Endothelial cell of umbilical vein (primary cell): ENCODE results near the gene EIF2B5. TPM values are rescaled to one million over a fixed set of nuclear protein-coding genes. Genes with fewer than 3 reads are reported as not detected.

Experiments used
- BruUV-seq: library from RNA; stranded (reverse); fragments of 400-500 nt; replicated peaks from 2 replicates; lab custom pipeline; 2021; lab: Mats Ljungman, UMichigan
- CTCF ChIA-PET: fragments of 300-600, 350-600 bp; sonication (Branson Sonifier 250); formaldehyde crosslinking; loops from one replicate; lab custom pipeline; 2021; ENCODE audit warnings: antibody characterized with exemption, inconsistent platforms; lab: Charles Lee
- POLR2A ChIA-PET: fragments of 300-600, 350-600 bp; sonication (Branson Sonifier 250); formaldehyde crosslinking; loops from one replicate; lab custom pipeline; 2021; ENCODE audit warnings: antibody characterized with exemption, inconsistent platforms; lab: Charles Lee
- DNase-seq: peaks from one replicate; pipeline ENCODE4 v3.0.0-alpha.2; 2011; ENCODE audit warnings: low read depth, low spot score
- FAIRE-seq: peaks from 2 replicates; lab custom pipeline; 2011; peaks lifted over from hg19 to GRCh38; lab: Jason Lieb, UNC
- H2AFZ ChIP-seq: 2 replicates; pipeline ENCODE4 v1.6.0; 2012; ENCODE audit warnings: low read depth, low read length, control low read depth, inconsistent platforms
- H3K27ac ChIP-seq: 2 replicates; pipeline ENCODE4 v1.5.1; 2011; ENCODE audit warnings: low read depth, mild to moderate bottlenecking, control low read depth, low read length, moderate library complexity; ENCODE audit not compliant: insufficient read depth
- H3K27me3 ChIP-seq, 2 experiments: 2 replicates each; pipeline versions ENCODE4 v1.6.0 to v1.6.1; 2011; ENCODE audit warnings: low read length in 2 of 2, mixed read lengths in 1 of 2; ENCODE audit not compliant: control insufficient read depth in 2 of 2, insufficient read depth in 2 of 2
- H3K36me3 ChIP-seq, 2 experiments: 2 replicates in 1 of 2; 3 replicates in 1 of 2; pipeline ENCODE4 v1.5.1; 2011; ENCODE audit warnings: low read length in 2 of 2, mild to moderate bottlenecking in 1 of 2, moderate library complexity in 1 of 2; ENCODE audit not compliant: control insufficient read depth in 2 of 2, insufficient read depth in 2 of 2; ENCODE audit errors: extremely low read depth in 1 of 2
- H3K4me1 ChIP-seq: 3 replicates; pipeline ENCODE4 v1.5.1; 2011; ENCODE audit warnings: mild to moderate bottlenecking, low read length; ENCODE audit not compliant: control insufficient read depth, insufficient read depth; ENCODE audit errors: extremely low read depth
- H3K4me2 ChIP-seq: 2 replicates; pipeline ENCODE4 v1.6.1; 2011; ENCODE audit warnings: low read length, control low read depth, mixed read lengths; ENCODE audit not compliant: insufficient read depth
- H3K4me3 ChIP-seq, 3 experiments: fragments of 200-600 bp in 1 of 3; sonication (generic), shearing (Covaris generic) in 1 of 3; replicated peaks in 1 of 3; 2 replicates each; pipeline ENCODE4 v1.5.1; 2011 to 2016; ENCODE audit warnings: control low read depth in 3 of 3, low read length in 3 of 3, mild to moderate bottlenecking in 2 of 3, inconsistent platforms in 1 of 3, low read depth in 1 of 3, moderate library complexity in 1 of 3; ENCODE audit not compliant: insufficient read depth in 1 of 3
- H3K79me2 ChIP-seq: 2 replicates; pipeline ENCODE4 v1.6.0; 2012; ENCODE audit warnings: low read length, inconsistent platforms; ENCODE audit not compliant: control insufficient read depth, insufficient read depth
- H3K9ac ChIP-seq: replicated peaks from 2 replicates; pipeline ENCODE3; 2011; ENCODE audit warnings: low read length, control low read depth; ENCODE audit not compliant: insufficient read depth; ENCODE audit errors: extremely low read depth
- H3K9me1 ChIP-seq: replicated peaks from 3 replicates; pipeline ENCODE4 v1.6.0; 2011; ENCODE audit warnings: mild to moderate bottlenecking, low read length; ENCODE audit not compliant: control insufficient read depth, insufficient read depth; ENCODE audit errors: extremely low read depth
- H3K9me3 ChIP-seq: replicated peaks from 2 replicates; pipeline ENCODE4 v1.5.1; 2012; ENCODE audit warnings: low read length, inconsistent platforms; ENCODE audit not compliant: control insufficient read depth, insufficient read depth
- H4K20me1 ChIP-seq: replicated peaks from 2 replicates; pipeline ENCODE3; 2011; ENCODE audit warnings: mild to moderate bottlenecking, low read length; ENCODE audit not compliant: control insufficient read depth, insufficient read depth; ENCODE audit errors: extremely low read depth
- EZH2 ChIP-seq: IDR thresholded peaks from 2 replicates; pipeline ENCODE4 v1.6.1; 2012; ENCODE audit warnings: borderline replicate concordance, low read depth, mild to moderate bottlenecking, moderate library complexity, low read length, inconsistent platforms; ENCODE audit not compliant: severe bottlenecking
- FOS ChIP-seq: IDR thresholded peaks from 2 replicates; pipeline ENCODE4 v1.6.1; 2011; ENCODE audit warnings: mild to moderate bottlenecking, low read length, moderate library complexity, borderline replicate concordance; ENCODE audit not compliant: insufficient read depth
- JUN ChIP-seq: IDR thresholded peaks from 2 replicates; pipeline ENCODE4 v1.6.1; 2011; ENCODE audit warnings: borderline replicate concordance, low read depth; ENCODE audit not compliant: insufficient read length, insufficient read depth
- MYC ChIP-seq: IDR thresholded peaks from one replicate; pipeline ENCODE4 v1.6.1; 2011; ENCODE audit warnings: mild to moderate bottlenecking, low read depth, low read length
- POLR2A ChIP-seq: IDR thresholded peaks from 2 replicates; pipeline ENCODE4 v1.6.1; 2012; ENCODE audit warnings: low read depth, mild to moderate bottlenecking, control low read depth, low read length
- POLR2AphosphoS5 ChIP-seq: IDR thresholded peaks from 2 replicates; pipeline ENCODE4 v1.6.1; 2012; ENCODE audit warnings: low read depth, mild to moderate bottlenecking, control low read depth, low read length, moderate library complexity; ENCODE audit not compliant: insufficient read depth
- dilution Hi-C: fragments of 300-500 bp; cut with MboI; formaldehyde crosslinking; loops from one replicate; pipeline ENCODE4 v1.15.0; 2019; ENCODE audit warnings: low sequenced_read_pairs; ENCODE audit not compliant: extremely low pct_ligation_motif_present
- intact Hi-C: fragments of 100-400 bp; cut with micrococcal nuclease; formaldehyde crosslinking; loops from one replicate; pipeline ENCODE4 v1.10.0; 2022
- polyA plus RNA-seq, 4 experiments: library from polyadenylated mRNA; depleted of rRNA in 3 of 4; stranded (reverse) in 3 of 4; unstranded in 1 of 4; fragments of >200 nt; gene quantifications; 2 replicates each; pipeline versions ENCODE4 v1.2.1 to v1.2.3, GENCODE V29; 2011 to 2012; ENCODE audit warnings: missing spikeins in 1 of 4
- total RNA-seq: library from RNA; stranded (reverse); gene quantifications from 2 replicates; pipeline ENCODE4 v1.2.3, GENCODE V29; 2021
- TF ChIP-seq, protein P1 (sequence below), 2 donors: IDR thresholded peaks; 1 replicate in 1 of 2; 2 replicates in 1 of 2; pipeline ENCODE4 v1.5.1; 2011; ENCODE audit warnings: low read length in 2 of 2, mild to moderate bottlenecking in 2 of 2, moderate library complexity in 2 of 2, control low read depth in 1 of 2, inconsistent platforms in 1 of 2, low read depth in 1 of 2; ENCODE audit not compliant: insufficient read depth in 1 of 2; ENCODE audit errors: extremely low read depth in 1 of 2
- TF ChIP-seq, protein P2 (sequence below): IDR thresholded peaks from 2 replicates; pipeline ENCODE4 v1.6.1; 2011; ENCODE audit not compliant: insufficient read depth, insufficient read length

The EIF2B5 gene
- total and polyA plus RNA-seq, 2 donors (not counting 3 experiments of a cell fraction or from before 2014, with no cell fraction given) = 42.7 to 44.7 TPM

- Histone ChIP-seq H3K4me3 (no peak overlapping the region), H3K4me1 (peaks cover 9% of the 10 kb centered on the region), H3K4me2 (no peak overlapping the region), H3K79me2 (peaks cover 11% of the 10 kb centered on the region), H4K20me1 (no peaks in the 10 kb centered on the region), H3K36me3 (peaks cover 8 to 53% of the 10 kb centered on the region in 2 experiments), H3K27ac (no peak overlapping the region), H3K9me1 (no peaks in the 10 kb centered on the region), H2AFZ (no peak overlapping the region), H3K9me3 (no peaks in the 10 kb centered on the region), H3K9ac (no peak overlapping the region), H3K27me3 (no peaks in the 10 kb centered on the region)
- FAIRE-seq (no peak), DNase-seq (no peak)
- TF ChIP-seq MYC (no peak), JUN (no peak), POLR2A (no peak), FOS (no peak)
- TF ChIP-seq, protein P1, sequence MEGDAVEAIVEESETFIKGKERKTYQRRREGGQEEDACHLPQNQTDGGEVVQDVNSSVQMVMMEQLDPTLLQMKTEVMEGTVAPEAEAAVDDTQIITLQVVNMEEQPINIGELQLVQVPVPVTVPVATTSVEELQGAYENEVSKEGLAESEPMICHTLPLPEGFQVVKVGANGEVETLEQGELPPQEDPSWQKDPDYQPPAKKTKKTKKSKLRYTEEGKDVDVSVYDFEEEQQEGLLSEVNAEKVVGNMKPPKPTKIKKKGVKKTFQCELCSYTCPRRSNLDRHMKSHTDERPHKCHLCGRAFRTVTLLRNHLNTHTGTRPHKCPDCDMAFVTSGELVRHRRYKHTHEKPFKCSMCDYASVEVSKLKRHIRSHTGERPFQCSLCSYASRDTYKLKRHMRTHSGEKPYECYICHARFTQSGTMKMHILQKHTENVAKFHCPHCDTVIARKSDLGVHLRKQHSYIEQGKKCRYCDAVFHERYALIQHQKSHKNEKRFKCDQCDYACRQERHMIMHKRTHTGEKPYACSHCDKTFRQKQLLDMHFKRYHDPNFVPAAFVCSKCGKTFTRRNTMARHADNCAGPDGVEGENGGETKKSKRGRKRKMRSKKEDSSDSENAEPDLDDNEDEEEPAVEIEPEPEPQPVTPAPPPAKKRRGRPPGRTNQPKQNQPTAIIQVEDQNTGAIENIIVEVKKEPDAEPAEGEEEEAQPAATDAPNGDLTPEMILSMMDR (IDR thresholded peaks at IDR 0.05; ENCODE audit: extremely low read depth in 1 of 2, insufficient read depth in 1 of 2, low read depth in 1 of 2, low read length in 2 of 2) = no peak
- intact Hi-C loops (no loop called here), dilution Hi-C loops (no loop called here)
- CTCF ChIA-PET = interaction anchor here (0.6 kb wide), 1 partner anchor 8 kb away, joined by 5 read pairs; no protein-coding TSS in a partner anchor
- POLR2A ChIA-PET = no interaction called here
- no TSS peak for BruUV-seq
Measured at GRCh38 chr3:184165543-184165942, 30.4 kb downstream of the EIF2B5 start.

GRCh38 chr3:184166671-184167070 is 31.5 kb downstream of the EIF2B5 start:
- H3K36me3 ChIP-seq = peaks cover 8 to 64% of the 10 kb centered on the region in 2 experiments
- H3K4me2 ChIP-seq = no peak overlapping the region
- no peak overlapping the region for H3K27ac ChIP-seq
- H3K79me2 ChIP-seq = peaks cover 3% of the 10 kb centered on the region
- POLR2A ChIA-PET = no interaction called here
- TF ChIP-seq JUN = no peak
- TF ChIP-seq POLR2AphosphoS5 = no peak
- TF ChIP-seq MYC = no peak
- TF ChIP-seq POLR2A = no peak
- no peak for TF ChIP-seq EZH2
- TF ChIP-seq, protein P2, sequence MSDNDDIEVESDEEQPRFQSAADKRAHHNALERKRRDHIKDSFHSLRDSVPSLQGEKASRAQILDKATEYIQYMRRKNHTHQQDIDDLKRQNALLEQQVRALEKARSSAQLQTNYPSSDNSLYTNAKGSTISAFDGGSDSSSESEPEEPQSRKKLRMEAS = no peak
- no peak for TF ChIP-seq FOS
- CTCF ChIA-PET = no interaction called here
- H3K4me3 ChIP-seq = no peak overlapping the region
- H3K4me1 ChIP-seq = peaks cover 5% of the 10 kb centered on the region
- dilution Hi-C loops (no loop called here), intact Hi-C loops (no loop called here)
- H3K9me1 ChIP-seq = no peaks in the 10 kb centered on the region
- H2AFZ ChIP-seq = no peak overlapping the region
- H3K27me3 ChIP-seq = no peaks in the 10 kb centered on the region
- no peaks in the 10 kb centered on the region for H4K20me1 ChIP-seq
- no peaks in the 10 kb centered on the region for H3K9me3 ChIP-seq
- DNase-seq (no peak), FAIRE-seq (no peak)
- no peak overlapping the region for H3K9ac ChIP-seq
- BruUV-seq = no TSS peak
